ENCODE results near the gene SLC16A14.
"Not testable (repeated sequence)": the region's sequence is repeated elsewhere in the genome, so short reads cannot be mapped to it uniquely, and the experiment has no call there.

Gene SLC16A14, protein sequence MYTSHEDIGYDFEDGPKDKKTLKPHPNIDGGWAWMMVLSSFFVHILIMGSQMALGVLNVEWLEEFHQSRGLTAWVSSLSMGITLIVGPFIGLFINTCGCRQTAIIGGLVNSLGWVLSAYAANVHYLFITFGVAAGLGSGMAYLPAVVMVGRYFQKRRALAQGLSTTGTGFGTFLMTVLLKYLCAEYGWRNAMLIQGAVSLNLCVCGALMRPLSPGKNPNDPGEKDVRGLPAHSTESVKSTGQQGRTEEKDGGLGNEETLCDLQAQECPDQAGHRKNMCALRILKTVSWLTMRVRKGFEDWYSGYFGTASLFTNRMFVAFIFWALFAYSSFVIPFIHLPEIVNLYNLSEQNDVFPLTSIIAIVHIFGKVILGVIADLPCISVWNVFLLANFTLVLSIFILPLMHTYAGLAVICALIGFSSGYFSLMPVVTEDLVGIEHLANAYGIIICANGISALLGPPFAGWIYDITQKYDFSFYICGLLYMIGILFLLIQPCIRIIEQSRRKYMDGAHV

GRCh38 chr2:230068651-230069055 lies at the start of gene SLC16A14:
SLC16A14 (minus strand) TSS chr2:230068924; CDS start chr2:230059352, 9,572 bp downstream.
- no peak for DNase-seq

DNA sequence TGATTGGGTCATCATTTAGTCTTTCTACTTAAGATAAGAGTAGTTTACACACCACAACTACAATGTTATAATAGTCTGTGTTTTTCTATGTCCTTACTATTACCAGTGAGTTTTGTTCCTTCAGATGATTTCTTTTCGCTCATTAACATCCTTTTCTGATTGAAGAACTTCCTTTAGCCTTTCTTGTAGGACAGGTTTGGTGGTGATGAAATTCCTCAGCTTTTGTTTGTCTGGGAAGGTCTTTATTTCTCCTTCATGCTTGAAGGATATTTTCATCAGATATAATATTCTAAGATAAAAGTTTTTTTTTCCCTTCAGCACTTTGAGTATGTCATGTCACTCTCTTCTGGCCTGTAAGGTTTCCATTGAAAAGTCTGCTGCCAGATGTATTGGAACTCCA lies 38.0 kb upstream of the SLC16A14 start:
- DNase-seq, result no peak

DNA sequence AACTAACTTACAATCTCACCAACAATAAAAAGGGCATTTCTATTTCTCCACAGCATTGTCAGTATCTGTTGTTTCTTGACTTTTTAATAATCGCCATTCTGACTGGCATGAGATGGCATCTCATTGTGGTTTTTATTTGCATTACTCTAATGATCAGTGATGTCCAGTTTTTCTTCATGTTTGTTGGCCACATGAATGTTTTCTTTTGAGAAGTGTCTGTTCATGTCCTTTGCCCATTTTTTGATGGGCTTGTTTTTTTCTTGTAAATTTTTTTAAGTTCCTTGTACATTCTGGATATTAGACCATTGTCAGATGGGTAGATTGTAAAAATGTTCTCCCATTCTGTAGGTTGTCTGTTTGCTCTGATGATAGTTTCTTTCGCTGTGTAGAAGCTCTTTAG lies 33.2 kb upstream of the SLC16A14 start:
- DNase-seq, result not testable (repeated sequence)

- DNase-seq, result no peak
Measured at GRCh38 chr2:230097841-230098240, 29.1 kb upstream of the SLC16A14 start.

DNA sequence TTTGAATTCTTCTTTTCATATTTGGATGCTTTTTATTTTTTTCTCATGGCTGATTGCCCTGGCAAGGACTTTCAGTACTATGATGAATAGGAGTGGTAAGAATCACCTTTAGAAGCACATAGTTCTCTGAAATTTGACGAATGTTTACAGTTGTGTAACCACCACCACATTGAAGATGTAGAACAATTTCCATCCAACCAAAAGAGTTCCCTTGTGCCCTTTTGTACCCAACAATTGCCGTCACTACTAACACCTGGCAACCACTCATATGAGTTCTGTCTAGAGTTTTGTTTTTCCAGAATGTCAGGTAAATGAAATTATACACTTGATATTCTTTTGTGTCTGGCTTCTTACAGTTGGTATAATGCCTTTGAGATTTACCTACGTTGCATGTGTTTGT lies 28.7 kb upstream of the SLC16A14 start:
- DNase-seq, result no peak

DNA sequence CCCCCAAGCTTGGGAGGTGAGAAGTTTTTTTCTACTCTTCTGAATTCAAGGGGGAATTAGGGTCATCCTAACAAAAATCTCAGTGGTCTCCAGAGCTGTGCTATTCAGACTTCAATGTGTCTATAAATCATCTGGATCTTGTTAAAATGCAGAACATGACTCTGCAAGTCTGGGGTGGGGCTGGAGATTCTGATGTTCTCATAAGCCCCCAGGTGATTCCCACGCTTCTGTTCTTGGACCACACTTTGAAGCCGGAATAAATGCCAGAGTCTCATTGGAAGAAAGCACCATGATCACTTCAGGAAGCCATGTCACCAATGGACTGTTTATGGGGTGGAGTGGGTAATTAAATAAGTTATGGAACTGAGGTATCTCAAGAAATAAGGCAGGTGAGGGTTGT lies 22.2 kb upstream of the SLC16A14 start:
- no peak for DNase-seq

- no peak for DNase-seq
Measured at GRCh38 chr2:230085201-230085600, 16.5 kb upstream of the SLC16A14 start.

GRCh38 chr2:230077851-230078547 lies 9.3 kb upstream of the SLC16A14 start:
- DNase-seq, result no peak

DNA sequence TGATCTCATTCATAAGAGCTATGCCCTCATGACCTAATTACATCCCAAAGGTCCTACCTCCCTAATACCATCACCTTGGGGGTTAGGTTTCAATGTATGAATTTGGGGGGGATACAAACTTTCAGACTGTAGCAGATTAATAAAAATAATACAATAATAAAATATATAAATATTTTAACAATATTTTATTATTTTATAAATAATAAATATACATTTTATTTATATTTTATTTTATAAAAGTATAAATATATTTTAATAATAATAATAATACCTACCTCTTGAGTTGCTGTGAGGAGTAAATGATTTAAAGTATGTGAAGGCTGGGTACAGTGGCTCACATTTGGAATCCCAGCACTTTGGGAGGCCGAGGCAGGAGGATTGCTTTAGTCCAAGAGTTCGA lies 8.1 kb upstream of the SLC16A14 start:
- DNase-seq, result no peak

GRCh38 chr2:230075988-230076631 lies 7.4 kb upstream of the SLC16A14 start:
- no peak for DNase-seq

GRCh38 chr2:230071421-230071820 lies 2.7 kb upstream of the SLC16A14 start:
- no peak for DNase-seq

- no peak for DNase-seq
Measured at GRCh38 chr2:230069402-230069801, 678 bp upstream of the SLC16A14 start.

GRCh38 chr2:230068016-230068650 lies 591 bp downstream of the SLC16A14 start:
- DNase-seq, result no peak

GRCh38 chr2:230060672-230061293 lies 7.9 kb downstream of the SLC16A14 start:
- DNase-seq, result no peak

DNA sequence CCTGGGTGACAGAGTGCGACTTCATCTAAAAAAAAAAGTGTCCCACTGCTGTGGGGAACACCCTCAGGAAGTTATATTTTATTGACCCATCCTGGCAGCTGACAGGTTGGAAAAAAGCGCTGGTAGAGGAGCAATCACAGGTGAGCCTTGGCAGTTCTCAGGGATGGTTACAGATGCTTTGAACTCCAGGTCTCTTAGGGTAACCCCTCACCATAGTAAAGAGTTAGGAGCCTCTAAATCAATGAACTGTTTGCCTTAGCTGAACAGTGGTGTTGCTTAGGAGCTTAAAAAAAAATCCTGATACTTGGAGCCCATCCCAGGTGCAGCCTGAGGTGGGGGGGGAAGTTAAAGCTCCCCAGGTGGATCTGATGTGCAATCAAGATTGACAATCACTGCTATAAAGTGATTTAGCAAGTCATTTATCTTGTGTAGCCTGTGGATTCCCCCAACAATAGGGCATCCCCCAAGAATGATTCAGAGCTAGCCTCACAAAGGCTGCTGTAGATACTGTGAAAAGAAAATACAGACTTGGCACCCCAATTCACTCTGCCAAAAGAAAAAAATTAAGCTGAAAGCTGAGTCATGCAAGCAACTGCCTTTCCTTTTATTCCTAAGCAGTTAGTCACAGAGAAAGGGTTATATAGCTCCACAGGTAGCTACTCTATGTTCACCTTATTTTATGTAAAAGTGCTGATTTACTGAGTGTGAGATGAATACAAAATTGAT lies 14.8 kb downstream of the SLC16A14 start:
- DNase-seq, result no peak

- DNase-seq, result no peak
Measured at GRCh38 chr2:230052299-230052698, 16.4 kb downstream of the SLC16A14 start.

DNA sequence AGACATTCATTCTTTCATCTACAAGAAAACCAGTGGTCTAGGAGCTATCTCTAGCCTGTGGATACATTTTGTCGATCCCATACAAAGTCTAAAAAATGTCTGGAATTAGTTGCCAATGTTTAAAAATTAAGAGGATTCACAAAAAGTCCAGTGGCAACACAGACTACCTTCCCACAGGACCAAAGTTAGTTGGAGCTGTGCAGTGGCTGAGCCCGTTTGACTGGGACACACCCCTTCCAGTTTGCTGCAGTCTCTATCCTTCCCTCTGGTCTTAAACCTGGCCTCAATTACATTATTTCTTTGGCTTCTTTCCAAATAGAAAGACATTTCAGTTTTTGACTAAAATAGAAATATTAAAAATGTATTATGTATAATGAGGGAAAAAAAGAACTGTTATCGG lies 18.6 kb downstream of the SLC16A14 start:
- no peak for DNase-seq

- DNase-seq, result no peak
Measured at GRCh38 chr2:230048010-230048671, 20.6 kb downstream of the SLC16A14 start.

- DNase-seq, result no peak
Measured at GRCh38 chr2:230046491-230046890, 22.2 kb downstream of the SLC16A14 start.

- DNase-seq, result no peak
Measured at GRCh38 chr2:230043461-230043860, 25.3 kb downstream of the SLC16A14 start.

GRCh38 chr2:230043025-230043424 lies 25.7 kb downstream of the SLC16A14 start:
- DNase-seq, result no peak

All from NCI-H1436 treated with DMSO at 0.1 percent for 48 hours (cell line).